ENCODE measurements around the gene CDH23.

Gene CDH23

GRCh38 chr10:71398976-71399375 is 2.3 kb downstream of the CDH23 start:
- Histone ChIP-seq H3K79me1 (ENCODE audit: low read length) (no peaks in the 10 kb centered on the region), H2BK12ac (ENCODE audit: low read length) (no peak overlapping the region), H4K8ac (ENCODE audit: low read depth, low read length) (no peak overlapping the region), H3K9me3 (ENCODE audit: insufficient read depth, low read depth, low read length) (peaks cover 3% of the 10 kb centered on the region), H3K4me1 (ENCODE audit: control insufficient read depth in 1 of 2, insufficient read depth in 2 of 2, low read length in 2 of 2) (peaks cover 4 to 6% of the 10 kb centered on the region in 2 experiments), H3K79me2 (ENCODE audit: control insufficient read depth, insufficient read depth, low read length, poor library complexity) (no peaks in the 10 kb centered on the region), H3K4me2 (ENCODE audit: low read length) (no peak overlapping the region), H4K91ac (ENCODE audit: low read depth, low read length) (no peak overlapping the region), H2AFZ (ENCODE audit: insufficient read depth, low read length, poor library complexity) (no peak overlapping the region), H2AK5ac (ENCODE audit: low read length) (no peak overlapping the region), H3K27ac (ENCODE audit: low read depth, low read length) (no peak overlapping the region), H2BK120ac (ENCODE audit: insufficient read depth, low read length, poor library complexity) (no peak overlapping the region), H3K36me3 (ENCODE audit: control insufficient read depth in 1 of 2, insufficient read depth in 2 of 2, low read length in 2 of 2) (no peaks in the 10 kb centered on the region), H3K27me3 (ENCODE audit: insufficient read depth, low read length) (peaks cover 24% of the 10 kb centered on the region), H3K4ac (ENCODE audit: low read depth, low read length) (no peak overlapping the region), H3K18ac (ENCODE audit: low read length) (no peak overlapping the region), H3K23ac (ENCODE audit: low read length) (no peak overlapping the region), H3K4me3 (ENCODE audit: low read depth, low read length) (no peak overlapping the region), H3K9ac (ENCODE audit: low read length) (no peak overlapping the region), H4K12ac (ENCODE audit: low read depth, low read length) (no peak overlapping the region), H2BK5ac (ENCODE audit: low read depth, low read length, poor library complexity) (no peak overlapping the region), H3K14ac (ENCODE audit: low read length) (no peak overlapping the region)
- no CpG with 5 or more reads among the region's 4 CpGs for WGBS (ENCODE audit: extremely low coverage, insufficient coverage, insufficient read length)
- DNase-seq, result no peak

GRCh38 chr10:71399946-71400345 is 3.2 kb downstream of the CDH23 start:
- no peak overlapping the region for H2BK120ac ChIP-seq (ENCODE audit: insufficient read depth, low read length, poor library complexity)
- H4K91ac ChIP-seq (ENCODE audit: low read depth, low read length), result no peak overlapping the region
- H3K27ac ChIP-seq (ENCODE audit: low read depth, low read length), result no peak overlapping the region
- no peak overlapping the region for H2BK12ac ChIP-seq (ENCODE audit: low read length)
- no CpG with 5 or more reads among the region's 5 CpGs for WGBS (ENCODE audit: extremely low coverage, insufficient coverage, insufficient read length)
- no peaks in the 10 kb centered on the region for H3K79me2 ChIP-seq (ENCODE audit: control insufficient read depth, insufficient read depth, low read length, poor library complexity)
- no peak overlapping the region for H3K18ac ChIP-seq (ENCODE audit: low read length)
- H3K4me2 ChIP-seq (ENCODE audit: low read length), result no peak overlapping the region
- peaks cover 4 to 6% of the 10 kb centered on the region in 2 experiments for H3K4me1 ChIP-seq (ENCODE audit: control insufficient read depth in 1 of 2, insufficient read depth in 2 of 2, low read length in 2 of 2)
- no peak overlapping the region for H2AK5ac ChIP-seq (ENCODE audit: low read length)
- H3K9ac ChIP-seq (ENCODE audit: low read length), result no peak overlapping the region
- H4K12ac ChIP-seq (ENCODE audit: low read depth, low read length), result no peak overlapping the region
- H3K23ac ChIP-seq (ENCODE audit: low read length), result no peak overlapping the region
- no peak overlapping the region for H4K8ac ChIP-seq (ENCODE audit: low read depth, low read length)
- H3K27me3 ChIP-seq (ENCODE audit: insufficient read depth, low read length), result peaks cover 24% of the 10 kb centered on the region
- peaks cover 3% of the 10 kb centered on the region for H3K9me3 ChIP-seq (ENCODE audit: insufficient read depth, low read depth, low read length)
- H3K4me3 ChIP-seq (ENCODE audit: low read depth, low read length), result no peak overlapping the region
- H3K4ac ChIP-seq (ENCODE audit: low read depth, low read length), result no peak overlapping the region
- no peak for DNase-seq
- no peak overlapping the region for H2AFZ ChIP-seq (ENCODE audit: insufficient read depth, low read length, poor library complexity)
- no peak overlapping the region for H3K14ac ChIP-seq (ENCODE audit: low read length)
- no peak overlapping the region for H2BK5ac ChIP-seq (ENCODE audit: low read depth, low read length, poor library complexity)
- no peaks in the 10 kb centered on the region for H3K36me3 ChIP-seq (ENCODE audit: control insufficient read depth in 1 of 2, insufficient read depth in 2 of 2, low read length in 2 of 2)
- H3K79me1 ChIP-seq (ENCODE audit: low read length), result no peaks in the 10 kb centered on the region

- H3K79me2 ChIP-seq (ENCODE audit: control insufficient read depth, insufficient read depth, low read length, poor library complexity), result no peaks in the 10 kb centered on the region
- no peaks in the 10 kb centered on the region for H3K36me3 ChIP-seq (ENCODE audit: control insufficient read depth in 1 of 2, insufficient read depth in 2 of 2, low read length in 2 of 2)
- H2AFZ ChIP-seq (ENCODE audit: insufficient read depth, low read length, poor library complexity), result no peak overlapping the region
- peaks cover 24% of the 10 kb centered on the region for H3K27me3 ChIP-seq (ENCODE audit: insufficient read depth, low read length)
- H2BK120ac ChIP-seq (ENCODE audit: insufficient read depth, low read length, poor library complexity), result no peak overlapping the region
- WGBS (ENCODE audit: extremely low coverage, insufficient coverage, insufficient read length), result no CpG with 5 or more reads among the region's 7 CpGs
- DNase-seq, result no peak
- H3K4me2 ChIP-seq (ENCODE audit: low read length), result no peak overlapping the region
- H4K8ac ChIP-seq (ENCODE audit: low read depth, low read length), result no peak overlapping the region
- H3K4ac ChIP-seq (ENCODE audit: low read depth, low read length), result no peak overlapping the region
- H3K4me1 ChIP-seq (ENCODE audit: control insufficient read depth in 1 of 2, insufficient read depth in 2 of 2, low read length in 2 of 2), result peaks cover 4 to 6% of the 10 kb centered on the region in 2 experiments
- H3K9me3 ChIP-seq (ENCODE audit: insufficient read depth, low read depth, low read length), result no peaks in the 10 kb centered on the region
- no peak overlapping the region for H4K12ac ChIP-seq (ENCODE audit: low read depth, low read length)
- no peak overlapping the region for H2AK5ac ChIP-seq (ENCODE audit: low read length)
- no peak overlapping the region for H4K91ac ChIP-seq (ENCODE audit: low read depth, low read length)
- H3K14ac ChIP-seq (ENCODE audit: low read length), result no peak overlapping the region
- H2BK12ac ChIP-seq (ENCODE audit: low read length), result no peak overlapping the region
- H3K27ac ChIP-seq (ENCODE audit: low read depth, low read length), result no peak overlapping the region
- H3K23ac ChIP-seq (ENCODE audit: low read length), result no peak overlapping the region
- H3K18ac ChIP-seq (ENCODE audit: low read length), result no peak overlapping the region
- H3K79me1 ChIP-seq (ENCODE audit: low read length), result no peaks in the 10 kb centered on the region
- no peak overlapping the region for H2BK5ac ChIP-seq (ENCODE audit: low read depth, low read length, poor library complexity)
- H3K9ac ChIP-seq (ENCODE audit: low read length), result no peak overlapping the region
- no peak overlapping the region for H3K4me3 ChIP-seq (ENCODE audit: low read depth, low read length)
Measured at GRCh38 chr10:71401056-71401455, 4.3 kb downstream of the CDH23 start.

GRCh38 chr10:71402005-71402404 is 5.3 kb downstream of the CDH23 start:
- H3K79me2 ChIP-seq (ENCODE audit: control insufficient read depth, insufficient read depth, low read length, poor library complexity), result no peaks in the 10 kb centered on the region
- H3K4ac ChIP-seq (ENCODE audit: low read depth, low read length), result no peak overlapping the region
- H3K27ac ChIP-seq (ENCODE audit: low read depth, low read length), result no peak overlapping the region
- H4K91ac ChIP-seq (ENCODE audit: low read depth, low read length), result no peak overlapping the region
- no peak overlapping the region for H2AFZ ChIP-seq (ENCODE audit: insufficient read depth, low read length, poor library complexity)
- H3K36me3 ChIP-seq (ENCODE audit: control insufficient read depth in 1 of 2, insufficient read depth in 2 of 2, low read length in 2 of 2), result no peaks in the 10 kb centered on the region
- H3K18ac ChIP-seq (ENCODE audit: low read length), result no peak overlapping the region
- H4K8ac ChIP-seq (ENCODE audit: low read depth, low read length), result no peak overlapping the region
- no peak overlapping the region for H2BK120ac ChIP-seq (ENCODE audit: insufficient read depth, low read length, poor library complexity)
- H2AK5ac ChIP-seq (ENCODE audit: low read length), result no peak overlapping the region
- H3K14ac ChIP-seq (ENCODE audit: low read length), result no peak overlapping the region
- DNase-seq, result no peak
- WGBS (ENCODE audit: extremely low coverage, insufficient coverage, insufficient read length), result no CpG with 5 or more reads among the region's 7 CpGs
- H3K79me1 ChIP-seq (ENCODE audit: low read length), result no peaks in the 10 kb centered on the region
- H3K9me3 ChIP-seq (ENCODE audit: insufficient read depth, low read depth, low read length), result no peaks in the 10 kb centered on the region
- no peak overlapping the region for H2BK5ac ChIP-seq (ENCODE audit: low read depth, low read length, poor library complexity)
- no peak overlapping the region for H3K4me3 ChIP-seq (ENCODE audit: low read depth, low read length)
- H2BK12ac ChIP-seq (ENCODE audit: low read length), result no peak overlapping the region
- no peak overlapping the region for H4K12ac ChIP-seq (ENCODE audit: low read depth, low read length)
- H3K9ac ChIP-seq (ENCODE audit: low read length), result no peak overlapping the region
- H3K27me3 ChIP-seq (ENCODE audit: insufficient read depth, low read length), result peaks cover 21% of the 10 kb centered on the region
- no peak overlapping the region for H3K23ac ChIP-seq (ENCODE audit: low read length)
- H3K4me2 ChIP-seq (ENCODE audit: low read length), result no peak overlapping the region
- peaks cover 4 to 6% of the 10 kb centered on the region in 2 experiments for H3K4me1 ChIP-seq (ENCODE audit: control insufficient read depth in 1 of 2, insufficient read depth in 2 of 2, low read length in 2 of 2)
